Cerebellar cortex (tissue), 1 donor: Measurements from ENCODE around the gene TNFRSF12A.
A peak's percentile ranks its signal among the peaks of the same experiment; 100 is the strongest.

Experiments used
- DNase-seq: peaks from one replicate; pipeline ENCODE4 v3.0.0-alpha.2; 2015; ENCODE audit warnings: low spot score

TNFRSF12A gene

GRCh38 chr16:2986623-2987188 lies 33.5 kb upstream of the TNFRSF12A start:
- DNase-seq: no peak

- no peak for DNase-seq
Observed at GRCh38 chr16:2987286-2987685, 32.9 kb upstream of the TNFRSF12A start.

GRCh38 chr16:2987833-2988232 lies 32.3 kb upstream of the TNFRSF12A start:
- no peak for DNase-seq

- DNase-seq: no peak
Observed at GRCh38 chr16:2988590-2989099, 31.5 kb upstream of the TNFRSF12A start.

- DNase-seq: no peak
Observed at GRCh38 chr16:2990891-2991290, 29.3 kb upstream of the TNFRSF12A start.

GRCh38 chr16:2991566-2992261 lies 28.5 kb upstream of the TNFRSF12A start:
- no peak for DNase-seq

- DNase-seq: no peak
Observed at GRCh38 chr16:2992383-2993081, 27.6 kb upstream of the TNFRSF12A start.

GRCh38 chr16:2996298-2996697 lies 23.9 kb upstream of the TNFRSF12A start:
- DNase-seq: no peak

- DNase-seq: no peak
Observed at GRCh38 chr16:2999929-3000328, 20.2 kb upstream of the TNFRSF12A start.

GRCh38 chr16:3000540-3000939 lies 19.6 kb upstream of the TNFRSF12A start:
- DNase-seq: no peak

- no peak for DNase-seq
Observed at GRCh38 chr16:3001316-3001715, 18.9 kb upstream of the TNFRSF12A start.

GRCh38 chr16:3003582-3004270 lies 16.4 kb upstream of the TNFRSF12A start:
- peak; percentile 100 for DNase-seq

- DNase-seq: no peak
Observed at GRCh38 chr16:3004319-3004718, 15.8 kb upstream of the TNFRSF12A start.

GRCh38 chr16:3004781-3005284 lies 15.3 kb upstream of the TNFRSF12A start:
- DNase-seq: peak; percentile 40

- no peak for DNase-seq
Observed at GRCh38 chr16:3007059-3007956, 12.9 kb upstream of the TNFRSF12A start.

- no peak for DNase-seq
Observed at GRCh38 chr16:3007957-3008689, 12.0 kb upstream of the TNFRSF12A start.

- no peak for DNase-seq
Observed at GRCh38 chr16:3008690-3009037, 11.5 kb upstream of the TNFRSF12A start.

GRCh38 chr16:3009568-3010390 lies 10.4 kb upstream of the TNFRSF12A start:
- DNase-seq: no peak

- no peak for DNase-seq
Observed at GRCh38 chr16:3010510-3010909, 9.7 kb upstream of the TNFRSF12A start.

GRCh38 chr16:3012246-3012645 lies 7.9 kb upstream of the TNFRSF12A start:
- no peak for DNase-seq
